Central memory CD8-positive, alpha-beta T cell (primary cell): ENCODE data around the gene LDLRAD3.

Experiments
- ATAC-seq: fragments of 150-1000 bp; cut with Tn5 transposase; replicated peaks from 2 replicates; pipeline ENCODE4 v1.10.0; 2022; ENCODE audit warnings: mild to moderate bottlenecking, moderate FRiP score, moderate number of reproducible peaks; ENCODE audit not compliant: poor library complexity, severe bottlenecking; ENCODE audit errors: extremely low read depth
- DNase-seq, 2 donors: peaks; one replicate each; pipeline ENCODE4 v3.0.0; 2021; ENCODE audit warnings: low spot score in 2 of 2
- H3K27ac Mint-ChIP-seq: one replicate; pipeline ENCODE4 v1.8.0; 2022; ENCODE audit warnings: low read depth, mild to moderate bottlenecking, moderate library complexity, mixed read lengths
- H3K27me3 Mint-ChIP-seq: one replicate; pipeline ENCODE4 v1.8.0; 2022; ENCODE audit warnings: mixed read lengths
- H3K36me3 Mint-ChIP-seq: one replicate; pipeline ENCODE4 v1.8.0; 2022; ENCODE audit warnings: mild to moderate bottlenecking, moderate library complexity, mixed read lengths; ENCODE audit not compliant: insufficient read depth
- H3K4me1 Mint-ChIP-seq: one replicate; pipeline ENCODE4 v1.8.0; 2022; ENCODE audit warnings: mixed read lengths
- H3K4me3 Mint-ChIP-seq: one replicate; pipeline ENCODE4 v1.8.0; 2022; ENCODE audit warnings: mild to moderate bottlenecking, moderate library complexity, mixed read lengths
- H3K9me3 Mint-ChIP-seq: one replicate; pipeline ENCODE4 v1.8.0; 2022; ENCODE audit warnings: mixed read lengths

The LDLRAD3 gene

DNA sequence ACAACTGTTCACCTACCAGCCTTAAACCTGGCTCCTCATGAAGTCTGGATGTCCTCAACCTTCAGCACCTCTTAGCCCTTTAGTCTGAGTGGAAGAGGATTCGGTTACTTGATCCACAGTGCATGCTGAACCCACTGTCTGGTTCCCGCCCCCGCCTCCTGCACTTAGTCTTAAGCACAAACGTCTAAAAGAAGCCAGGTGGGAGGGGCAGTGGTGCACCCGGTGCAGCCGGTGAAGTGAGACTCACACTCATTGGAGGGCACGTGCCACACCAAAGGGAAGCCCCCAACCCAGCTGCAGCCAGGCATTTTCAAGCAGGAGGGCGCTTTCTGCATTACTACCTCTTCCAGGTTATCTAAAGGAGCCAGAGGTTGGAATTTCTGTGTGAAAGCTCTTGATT lies 198.6 kb downstream of the LDLRAD3 start:
- no peak for DNase-seq
- no peaks in the 10 kb centered on the region for H3K36me3 Mint-ChIP-seq
- H3K27ac Mint-ChIP-seq, result no peak overlapping the region
- no peak for ATAC-seq
- H3K27me3 Mint-ChIP-seq, result peaks cover 12% of the 10 kb centered on the region
- no peaks in the 10 kb centered on the region for H3K4me1 Mint-ChIP-seq
- no peak overlapping the region for H3K4me3 Mint-ChIP-seq
- H3K9me3 Mint-ChIP-seq, result no peaks in the 10 kb centered on the region

DNA sequence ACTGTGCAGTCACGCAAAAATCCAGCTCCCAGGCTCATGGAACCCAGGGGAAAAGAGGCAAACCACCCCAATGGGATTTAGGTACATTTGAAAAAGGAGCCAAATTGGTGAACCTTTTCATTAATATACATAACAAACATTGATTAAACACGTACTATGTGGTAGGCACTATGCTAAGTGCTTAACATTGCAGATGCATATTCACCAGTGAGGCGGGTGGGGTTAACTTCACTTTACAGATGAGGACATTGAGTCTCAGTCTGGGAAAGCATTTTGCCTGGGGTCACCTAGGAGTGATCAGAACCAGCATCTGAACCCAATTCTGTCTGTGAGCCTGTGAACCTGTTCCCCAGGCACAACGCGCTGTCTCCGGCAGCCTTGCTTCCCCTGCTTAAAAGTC lies 199.0 kb downstream of the LDLRAD3 start:
- no peak overlapping the region for H3K27ac Mint-ChIP-seq
- DNase-seq (no peak), ATAC-seq (no peak)
- no peaks in the 10 kb centered on the region for H3K36me3 Mint-ChIP-seq
- H3K4me1 Mint-ChIP-seq, result no peaks in the 10 kb centered on the region
- no peak overlapping the region for H3K4me3 Mint-ChIP-seq
- H3K27me3 Mint-ChIP-seq, result peaks cover 12% of the 10 kb centered on the region
- H3K9me3 Mint-ChIP-seq, result no peaks in the 10 kb centered on the region

DNA sequence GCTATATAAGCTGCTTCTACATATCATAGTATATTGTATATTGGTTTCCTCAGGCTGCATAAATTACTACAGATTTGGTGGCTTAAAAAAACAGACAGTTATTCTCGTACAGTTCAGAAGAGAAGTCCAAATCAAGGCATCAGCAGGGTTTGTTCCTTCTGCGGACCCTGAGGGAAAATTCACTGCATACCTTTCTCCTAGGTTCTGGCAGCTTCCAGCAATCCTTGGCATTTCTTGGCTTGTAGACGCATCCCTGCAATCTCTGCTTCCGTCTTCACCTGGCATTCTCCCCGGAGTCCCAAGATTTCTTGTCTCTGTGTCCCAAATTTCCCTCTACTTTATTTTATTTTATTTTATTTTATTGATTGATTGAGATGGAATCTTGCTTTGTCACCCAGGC lies 202.6 kb downstream of the LDLRAD3 start:
- DNase-seq, result no peak
- Mint-ChIP-seq H3K4me3 (no peak overlapping the region), H3K9me3 (no peaks in the 10 kb centered on the region), H3K27ac (no peak overlapping the region), H3K27me3 (peaks cover 31% of the 10 kb centered on the region), H3K36me3 (no peaks in the 10 kb centered on the region), H3K4me1 (no peaks in the 10 kb centered on the region)
- no peak for ATAC-seq

DNA sequence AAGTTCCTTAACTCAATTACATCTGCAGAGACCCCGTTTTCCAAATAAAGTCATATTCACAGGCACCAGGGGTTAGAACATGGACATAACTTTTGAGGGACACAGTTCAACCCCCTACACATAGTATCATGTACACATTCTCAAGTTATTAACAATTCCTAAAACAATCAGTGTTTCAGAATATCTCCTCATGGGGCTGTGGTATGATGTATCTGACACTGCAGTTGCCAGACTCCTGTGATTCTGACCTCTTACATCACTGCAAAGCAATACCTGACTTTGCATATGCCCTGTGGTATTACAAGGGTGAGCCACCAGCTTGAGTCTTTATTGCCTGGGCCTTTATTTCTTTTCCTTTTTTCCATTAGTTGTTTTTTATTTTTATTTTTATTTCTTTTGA lies 203.6 kb downstream of the LDLRAD3 start:
- DNase-seq, result no peak
- H3K27me3 Mint-ChIP-seq, result peaks cover 41% of the 10 kb centered on the region
- no peaks in the 10 kb centered on the region for H3K36me3 Mint-ChIP-seq
- no peak overlapping the region for H3K27ac Mint-ChIP-seq
- no peaks in the 10 kb centered on the region for H3K9me3 Mint-ChIP-seq
- H3K4me1 Mint-ChIP-seq, result no peaks in the 10 kb centered on the region
- ATAC-seq, result no peak
- no peak overlapping the region for H3K4me3 Mint-ChIP-seq

DNA sequence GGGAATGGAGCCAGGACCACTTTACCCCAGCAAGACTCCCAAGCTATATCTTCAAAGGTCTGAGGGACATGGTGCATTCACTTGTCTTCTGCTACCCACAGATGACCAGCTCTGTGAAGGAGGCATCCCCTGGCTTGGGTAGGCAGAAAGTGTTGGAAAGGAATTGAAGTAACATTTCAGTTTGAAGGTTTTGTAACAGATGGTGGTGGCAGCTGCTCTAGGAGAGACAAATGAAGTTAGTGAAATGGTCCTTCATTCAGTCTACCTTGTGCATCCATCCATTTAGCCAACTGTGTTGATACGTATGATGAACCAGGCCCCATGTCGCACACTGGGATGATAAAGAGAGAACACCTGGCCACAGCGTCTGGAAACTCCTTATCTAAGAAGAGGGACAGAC lies 204.8 kb downstream of the LDLRAD3 start:
- peaks cover 48% of the 10 kb centered on the region for H3K27me3 Mint-ChIP-seq
- no peaks in the 10 kb centered on the region for H3K4me1 Mint-ChIP-seq
- H3K9me3 Mint-ChIP-seq, result no peaks in the 10 kb centered on the region
- no peaks in the 10 kb centered on the region for H3K36me3 Mint-ChIP-seq
- H3K27ac Mint-ChIP-seq, result no peak overlapping the region
- no peak overlapping the region for H3K4me3 Mint-ChIP-seq
- no peak for ATAC-seq
- no peak for DNase-seq

DNA sequence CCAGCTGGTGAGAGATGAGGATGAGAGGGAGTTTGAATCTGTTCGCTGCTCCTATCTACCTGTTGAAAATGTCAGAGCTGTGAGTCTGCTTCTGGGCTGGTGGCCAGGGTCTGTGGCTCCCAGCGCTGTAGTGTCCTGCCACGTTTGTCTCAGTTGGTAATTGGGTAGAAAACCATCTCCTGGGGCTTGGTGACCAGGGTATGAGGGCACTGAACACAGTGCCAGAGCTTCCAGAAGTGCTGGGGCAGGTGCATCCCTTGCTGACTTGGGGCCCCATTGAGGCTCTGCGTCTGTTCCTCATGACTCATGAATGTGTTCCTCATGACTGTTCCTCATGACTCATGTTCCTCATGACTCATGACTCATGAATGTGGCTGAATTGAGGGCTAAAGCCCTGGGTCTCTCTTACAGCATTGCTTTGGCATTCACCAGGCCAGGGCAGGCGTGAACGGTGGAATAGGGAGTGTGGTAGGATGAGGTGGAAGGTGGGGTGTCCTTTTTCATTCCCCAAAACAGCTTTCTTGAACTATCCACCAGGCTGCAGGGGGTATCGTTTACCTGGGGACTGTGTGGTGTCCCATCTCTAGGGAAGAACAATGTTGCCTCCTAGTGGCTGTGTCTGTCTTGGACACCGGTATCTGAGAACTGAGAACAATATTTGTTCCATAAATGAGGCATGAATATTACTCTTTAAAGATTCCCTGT lies 205.8 kb downstream of the LDLRAD3 start:
- DNase-seq, result no peak
- H3K4me1 Mint-ChIP-seq, result no peaks in the 10 kb centered on the region
- no peaks in the 10 kb centered on the region for H3K9me3 Mint-ChIP-seq
- H3K27ac Mint-ChIP-seq, result no peak overlapping the region
- H3K4me3 Mint-ChIP-seq, result no peak overlapping the region
- H3K36me3 Mint-ChIP-seq, result no peaks in the 10 kb centered on the region
- H3K27me3 Mint-ChIP-seq, result peaks cover 48% of the 10 kb centered on the region
- no peak for ATAC-seq

DNA sequence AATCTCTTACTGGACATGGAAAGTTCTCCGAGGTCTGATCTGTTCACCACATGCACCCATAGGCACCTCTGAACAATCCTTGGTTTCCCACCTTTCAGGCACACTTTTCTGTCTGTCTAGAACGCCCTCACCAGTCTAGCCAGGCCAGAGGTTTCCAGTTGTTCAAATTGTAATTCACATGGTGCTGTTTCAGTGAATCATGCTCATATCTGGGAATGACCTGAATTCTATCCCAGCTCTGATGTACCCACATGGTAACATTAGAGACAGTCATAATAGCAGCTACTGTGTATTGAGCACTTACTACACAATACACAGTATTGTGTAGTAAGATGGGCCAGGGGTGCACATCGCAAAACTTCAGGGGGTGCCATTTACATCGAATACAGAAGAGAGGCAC lies 207.1 kb downstream of the LDLRAD3 start:
- no peaks in the 10 kb centered on the region for H3K9me3 Mint-ChIP-seq
- no peak for DNase-seq
- H3K27ac Mint-ChIP-seq, result no peak overlapping the region
- peaks cover 58% of the 10 kb centered on the region for H3K27me3 Mint-ChIP-seq
- no peak for ATAC-seq
- H3K4me1 Mint-ChIP-seq, result no peaks in the 10 kb centered on the region
- no peak overlapping the region for H3K4me3 Mint-ChIP-seq
- no peaks in the 10 kb centered on the region for H3K36me3 Mint-ChIP-seq

DNA sequence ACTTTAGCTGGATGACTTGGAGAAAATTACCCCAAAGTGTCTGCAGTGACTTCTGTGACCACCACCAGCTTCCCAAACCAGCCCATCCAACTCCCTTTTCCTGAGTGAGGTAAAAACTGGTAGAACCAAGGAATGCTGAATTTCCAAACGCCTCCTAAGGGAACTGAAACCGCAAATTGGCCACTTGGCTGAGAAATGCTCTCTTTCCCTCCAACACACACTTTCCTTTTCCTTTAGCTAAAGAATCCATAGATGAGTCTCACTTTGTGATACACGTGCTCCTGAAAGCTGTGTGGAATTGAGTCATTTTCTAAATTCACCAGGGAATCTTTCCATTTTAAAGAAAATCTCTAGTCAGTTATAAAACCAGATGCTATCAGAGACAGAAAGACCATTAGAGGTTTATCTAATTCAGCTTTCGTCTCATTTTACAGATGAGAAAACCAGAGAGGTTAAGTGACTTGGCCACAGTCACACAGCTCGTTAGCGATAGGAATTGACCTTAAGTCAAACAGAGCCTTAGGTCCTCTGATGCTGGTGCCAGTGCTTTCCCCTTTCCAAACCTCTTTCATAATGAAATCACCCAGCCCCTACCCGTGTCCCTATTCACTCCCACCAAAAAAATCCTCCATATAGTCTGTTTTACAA lies 208.2 kb downstream of the LDLRAD3 start:
- ATAC-seq (no peak), DNase-seq (no peak)
- Mint-ChIP-seq H3K4me3 (no peak overlapping the region), H3K27me3 (peaks cover 62% of the 10 kb centered on the region), H3K4me1 (no peaks in the 10 kb centered on the region), H3K9me3 (no peaks in the 10 kb centered on the region), H3K36me3 (no peaks in the 10 kb centered on the region), H3K27ac (no peak overlapping the region)

DNA sequence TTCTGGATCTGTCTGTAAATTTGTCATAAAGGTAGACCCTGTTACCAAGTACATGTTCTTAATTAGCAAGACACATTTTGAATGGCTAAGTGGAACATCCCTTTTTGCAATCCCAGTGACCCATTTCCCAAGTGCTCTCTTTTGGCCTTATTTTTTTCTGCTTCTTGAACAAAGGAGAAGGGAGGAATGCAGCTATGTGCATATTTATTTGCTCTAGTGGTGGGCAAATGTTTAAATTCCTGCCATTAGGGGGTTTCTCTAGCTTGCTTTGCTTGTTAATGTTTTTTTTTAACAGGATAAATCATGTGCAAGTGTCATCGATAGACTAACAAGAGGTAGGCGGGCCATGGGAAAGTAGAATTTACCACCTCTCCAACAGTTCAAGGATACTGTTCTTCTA lies 209.7 kb downstream of the LDLRAD3 start:
- H3K27me3 Mint-ChIP-seq, result peaks cover 70% of the 10 kb centered on the region
- no peak overlapping the region for H3K27ac Mint-ChIP-seq
- no peaks in the 10 kb centered on the region for H3K9me3 Mint-ChIP-seq
- no peaks in the 10 kb centered on the region for H3K36me3 Mint-ChIP-seq
- H3K4me1 Mint-ChIP-seq, result no peaks in the 10 kb centered on the region
- no peak for ATAC-seq
- H3K4me3 Mint-ChIP-seq, result no peak overlapping the region
- no peak for DNase-seq

DNA sequence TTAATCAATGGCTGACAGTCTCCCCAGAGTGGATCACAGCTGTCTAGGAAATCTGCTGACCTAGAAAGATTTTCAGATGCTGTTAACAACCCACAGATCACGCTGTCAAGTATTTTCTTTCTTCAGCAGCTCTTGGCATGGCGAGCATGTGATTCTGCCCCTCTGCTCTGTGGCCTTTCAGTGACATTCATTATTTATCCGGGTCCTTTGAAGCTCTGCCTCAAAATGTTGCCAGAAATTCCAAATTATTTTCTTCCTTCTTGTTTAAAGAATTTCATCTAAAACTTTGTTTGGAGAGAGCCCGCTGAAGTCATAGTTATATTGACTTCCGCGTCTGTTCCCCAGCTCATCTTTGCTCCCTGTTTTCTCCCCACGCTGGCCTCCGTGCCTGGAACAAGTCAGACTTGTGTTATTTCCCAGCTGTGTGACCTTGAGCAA lies 211.3 kb downstream of the LDLRAD3 start:
- no peaks in the 10 kb centered on the region for H3K4me1 Mint-ChIP-seq
- no peak for ATAC-seq
- no peaks in the 10 kb centered on the region for H3K9me3 Mint-ChIP-seq
- H3K36me3 Mint-ChIP-seq, result no peaks in the 10 kb centered on the region
- no peak for DNase-seq
- H3K4me3 Mint-ChIP-seq, result no peak overlapping the region
- H3K27ac Mint-ChIP-seq, result no peak overlapping the region
- peaks cover 70% of the 10 kb centered on the region for H3K27me3 Mint-ChIP-seq

DNA sequence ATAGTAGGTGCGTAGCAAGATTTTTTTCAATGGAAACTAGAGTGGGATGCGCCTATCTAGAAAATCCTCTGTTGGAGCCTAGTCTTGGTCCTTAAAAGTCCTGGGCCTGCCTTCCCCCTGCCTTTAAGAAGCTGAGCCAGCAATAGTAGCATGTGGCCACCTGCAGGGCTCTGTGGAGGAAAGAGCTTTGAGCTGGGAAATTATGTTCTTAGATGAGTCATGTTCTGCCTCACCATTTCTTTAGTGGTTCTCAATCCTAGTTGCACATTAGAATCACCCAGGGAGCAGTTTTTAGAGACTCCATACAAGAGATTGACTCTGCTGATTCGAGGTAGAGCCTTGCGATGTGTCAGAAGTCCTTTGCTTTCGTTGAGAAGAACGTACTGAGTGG lies 211.9 kb downstream of the LDLRAD3 start:
- DNase-seq (no peak), ATAC-seq (no peak)
- no peaks in the 10 kb centered on the region for H3K36me3 Mint-ChIP-seq
- H3K27me3 Mint-ChIP-seq, result peaks cover 70% of the 10 kb centered on the region
- H3K9me3 Mint-ChIP-seq, result no peaks in the 10 kb centered on the region
- no peak overlapping the region for H3K27ac Mint-ChIP-seq
- H3K4me1 Mint-ChIP-seq, result no peaks in the 10 kb centered on the region
- no peak overlapping the region for H3K4me3 Mint-ChIP-seq

DNA sequence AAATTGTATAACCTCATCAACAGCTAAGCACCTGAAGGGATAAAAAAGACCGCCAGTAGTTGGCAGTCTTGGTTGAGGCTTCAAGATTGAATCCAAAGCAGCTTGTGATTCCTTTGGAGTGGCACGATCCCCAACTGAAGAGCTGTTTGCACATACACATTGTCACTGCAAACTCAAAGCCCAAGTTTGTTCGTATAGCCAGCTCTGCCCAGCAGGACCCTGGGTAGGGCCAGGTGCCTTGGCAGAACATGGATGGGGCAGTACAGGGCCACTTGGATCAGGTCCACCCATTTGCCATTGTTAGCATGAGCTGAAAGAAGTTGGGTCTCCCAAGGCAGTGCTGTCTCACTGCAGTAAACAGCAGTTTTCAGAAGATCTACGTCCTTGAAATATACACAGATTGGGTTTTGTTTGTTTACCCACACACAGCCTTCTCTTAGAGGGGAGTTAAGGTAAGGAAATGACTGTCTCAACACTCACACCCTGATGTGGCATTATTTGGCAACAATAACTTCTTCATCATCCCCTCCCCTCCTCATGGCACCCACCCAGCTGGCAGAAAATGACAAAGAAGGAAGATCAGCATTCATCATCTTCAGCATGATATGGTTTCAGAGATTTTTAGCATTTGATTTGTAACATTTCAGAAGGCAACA lies 212.4 kb downstream of the LDLRAD3 start:
- DNase-seq (no peak), ATAC-seq (no peak)
- H3K27me3 Mint-ChIP-seq, result peaks cover 64% of the 10 kb centered on the region
- H3K4me1 Mint-ChIP-seq, result no peaks in the 10 kb centered on the region
- no peaks in the 10 kb centered on the region for H3K36me3 Mint-ChIP-seq
- H3K27ac Mint-ChIP-seq, result no peak overlapping the region
- H3K4me3 Mint-ChIP-seq, result no peak overlapping the region
- H3K9me3 Mint-ChIP-seq, result no peaks in the 10 kb centered on the region
